GM06990 (cell line): ENCODE measurements around the gene EPHB1.

Experiments used
- DNase-seq: peaks from one replicate; pipeline ENCODE4 v3.0.0-alpha.2; 2011; ENCODE audit not compliant: insufficient read length; ENCODE audit errors: extremely low read depth
- H3K27me3 ChIP-seq: replicated peaks from 2 replicates; pipeline ENCODE4 v1.6.0; 2011; ENCODE audit warnings: low read length; ENCODE audit not compliant: control insufficient read depth, insufficient read depth
- H3K36me3 ChIP-seq: 2 replicates; pipeline ENCODE4 v1.5.1; 2011; ENCODE audit warnings: low read length; ENCODE audit not compliant: control insufficient read depth, insufficient read depth
- H3K4me3 ChIP-seq: replicated peaks from 2 replicates; pipeline ENCODE4 v1.5.1; 2011; ENCODE audit warnings: low read depth, mild to moderate bottlenecking, control low read depth, low read length
- TF ChIP-seq, protein P1 (sequence below): IDR thresholded peaks from 2 replicates; pipeline ENCODE4 v1.5.1; 2011; ENCODE audit warnings: low read length, control low read depth, mild to moderate bottlenecking, inconsistent platforms; ENCODE audit not compliant: insufficient read depth, poor library complexity, severe bottlenecking

Gene EPHB1

DNA sequence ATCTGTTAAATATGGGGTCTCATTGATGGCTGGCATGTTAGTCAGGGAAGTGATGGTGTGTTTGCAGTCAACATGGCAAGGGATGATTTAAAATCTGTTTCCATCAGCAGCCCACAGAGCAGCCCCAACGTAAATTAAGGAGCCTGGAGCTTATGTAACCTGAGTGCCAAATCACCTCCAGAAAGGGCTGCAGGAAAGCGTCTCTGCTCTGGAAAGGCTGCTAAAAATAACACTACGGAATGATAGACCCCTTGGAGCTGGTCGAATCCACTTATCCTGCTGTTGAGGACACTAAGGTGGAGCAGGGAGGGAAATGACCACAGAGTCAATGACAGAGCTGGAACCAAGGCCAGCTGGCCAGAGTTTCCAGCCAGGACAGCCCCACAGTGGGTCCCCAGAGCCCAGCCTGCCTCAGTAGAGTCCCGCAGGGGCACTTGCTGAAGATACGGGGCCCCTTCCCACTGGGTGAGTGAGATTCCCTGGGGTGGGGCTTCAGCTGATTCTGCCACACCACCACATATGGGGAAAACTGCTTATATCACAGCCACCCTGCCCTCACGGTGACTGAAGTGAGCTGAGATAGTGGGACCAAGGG, 63.5 kb downstream of the EPHB1 start:
- peaks cover 1% of the 10 kb centered on the region; the same call in 1 of the 2 replicates for H3K27me3 ChIP-seq
- no peak for DNase-seq
- no peaks in the 10 kb centered on the region for H3K36me3 ChIP-seq
- H3K4me3 ChIP-seq: no peak overlapping the region
- TF ChIP-seq, protein P1, sequence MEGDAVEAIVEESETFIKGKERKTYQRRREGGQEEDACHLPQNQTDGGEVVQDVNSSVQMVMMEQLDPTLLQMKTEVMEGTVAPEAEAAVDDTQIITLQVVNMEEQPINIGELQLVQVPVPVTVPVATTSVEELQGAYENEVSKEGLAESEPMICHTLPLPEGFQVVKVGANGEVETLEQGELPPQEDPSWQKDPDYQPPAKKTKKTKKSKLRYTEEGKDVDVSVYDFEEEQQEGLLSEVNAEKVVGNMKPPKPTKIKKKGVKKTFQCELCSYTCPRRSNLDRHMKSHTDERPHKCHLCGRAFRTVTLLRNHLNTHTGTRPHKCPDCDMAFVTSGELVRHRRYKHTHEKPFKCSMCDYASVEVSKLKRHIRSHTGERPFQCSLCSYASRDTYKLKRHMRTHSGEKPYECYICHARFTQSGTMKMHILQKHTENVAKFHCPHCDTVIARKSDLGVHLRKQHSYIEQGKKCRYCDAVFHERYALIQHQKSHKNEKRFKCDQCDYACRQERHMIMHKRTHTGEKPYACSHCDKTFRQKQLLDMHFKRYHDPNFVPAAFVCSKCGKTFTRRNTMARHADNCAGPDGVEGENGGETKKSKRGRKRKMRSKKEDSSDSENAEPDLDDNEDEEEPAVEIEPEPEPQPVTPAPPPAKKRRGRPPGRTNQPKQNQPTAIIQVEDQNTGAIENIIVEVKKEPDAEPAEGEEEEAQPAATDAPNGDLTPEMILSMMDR: no peak

DNA sequence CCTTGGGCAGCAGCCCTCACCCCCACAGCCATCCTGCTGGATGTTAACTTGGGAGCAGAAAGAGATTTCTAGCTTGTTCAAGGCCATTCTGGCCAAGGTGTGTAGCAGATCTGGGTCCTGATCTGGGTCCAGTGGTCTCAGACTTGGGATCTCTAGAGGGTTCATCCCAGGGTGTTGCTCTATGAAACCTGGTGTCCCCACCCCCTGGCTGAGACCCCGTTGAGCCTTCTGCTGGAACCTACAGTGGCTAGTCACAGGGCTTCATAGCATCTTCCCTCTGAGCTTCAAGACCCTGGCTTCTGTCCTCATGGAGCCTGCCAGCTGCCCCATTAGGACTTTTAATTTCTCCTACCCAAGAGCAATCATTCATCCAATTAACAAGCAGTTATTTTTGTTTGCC, 64.3 kb downstream of the EPHB1 start:
- Histone ChIP-seq H3K36me3 (no peaks in the 10 kb centered on the region), H3K27me3 (peaks cover 1% of the 10 kb centered on the region; the same call in 1 of the 2 replicates), H3K4me3 (no peak overlapping the region)
- TF ChIP-seq, protein P1: no peak
- no peak for DNase-seq

DNA sequence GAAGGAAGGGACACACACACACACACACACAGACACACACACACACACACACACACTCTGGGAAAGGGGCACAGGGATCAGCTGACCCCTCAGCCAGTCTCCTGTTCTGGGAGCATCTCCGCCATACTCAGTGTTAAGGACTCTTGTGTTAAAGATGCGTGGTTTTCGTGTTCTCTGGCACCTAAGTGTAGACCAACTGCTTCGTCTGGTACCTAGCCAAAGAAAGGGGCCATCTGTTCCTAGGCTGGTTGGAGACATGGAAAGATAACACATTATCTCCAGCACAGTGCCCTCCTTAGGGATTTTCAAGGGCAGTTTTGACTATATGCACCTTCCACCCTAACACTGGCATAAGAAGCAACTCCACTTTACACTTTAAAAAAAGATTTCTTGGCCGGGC, 65.1 kb downstream of the EPHB1 start:
- TF ChIP-seq, protein P1: no peak
- no peak for DNase-seq
- Histone ChIP-seq H3K4me3 (no peak overlapping the region), H3K27me3 (peaks cover 1% of the 10 kb centered on the region; the same call in 1 of the 2 replicates), H3K36me3 (no peaks in the 10 kb centered on the region)

DNA sequence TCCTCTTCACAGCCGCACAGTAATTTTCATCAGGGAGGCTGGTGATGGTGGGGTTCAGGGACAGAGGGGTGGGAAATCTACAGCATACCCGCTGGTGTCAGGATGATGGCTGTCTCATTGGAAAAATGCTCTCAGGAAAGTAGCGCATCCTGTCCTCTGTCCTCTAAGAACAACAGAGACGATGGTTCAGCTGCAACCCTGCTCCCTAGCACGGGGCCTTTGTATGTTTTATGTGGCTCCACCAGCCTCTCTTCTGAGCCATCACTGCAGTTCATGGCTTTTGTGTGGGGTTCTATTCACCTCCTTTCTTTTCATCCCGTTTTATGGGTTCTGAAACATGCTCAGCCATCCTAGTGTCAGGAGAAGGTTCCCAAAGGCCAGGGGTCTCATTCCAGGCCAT, 68.9 kb downstream of the EPHB1 start:
- TF ChIP-seq, protein P1: no peak
- H3K36me3 ChIP-seq: no peaks in the 10 kb centered on the region
- H3K4me3 ChIP-seq: no peak overlapping the region
- DNase-seq: no peak
- no peaks in the 10 kb centered on the region for H3K27me3 ChIP-seq

DNA sequence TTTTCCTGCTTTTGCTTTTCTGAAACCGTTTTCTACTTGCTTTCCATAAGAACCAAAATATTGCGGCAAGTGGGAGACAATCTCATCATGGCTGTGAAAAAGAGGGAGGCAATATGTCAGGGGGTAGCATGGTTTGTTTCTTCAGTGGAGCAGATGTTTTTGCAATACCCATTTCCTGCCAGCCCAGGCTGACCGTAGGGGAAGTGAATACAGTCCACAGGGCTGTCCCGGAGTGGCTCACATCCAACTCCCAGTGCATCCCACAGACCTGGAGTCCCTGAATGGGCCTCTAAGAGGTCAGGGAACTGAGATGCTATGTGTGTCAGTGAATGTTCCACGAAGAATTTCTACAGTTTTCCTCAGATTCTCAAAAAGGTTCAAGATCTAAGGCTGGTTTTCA, 69.6 kb downstream of the EPHB1 start:
- DNase-seq: no peak
- TF ChIP-seq, protein P1: no peak

DNA sequence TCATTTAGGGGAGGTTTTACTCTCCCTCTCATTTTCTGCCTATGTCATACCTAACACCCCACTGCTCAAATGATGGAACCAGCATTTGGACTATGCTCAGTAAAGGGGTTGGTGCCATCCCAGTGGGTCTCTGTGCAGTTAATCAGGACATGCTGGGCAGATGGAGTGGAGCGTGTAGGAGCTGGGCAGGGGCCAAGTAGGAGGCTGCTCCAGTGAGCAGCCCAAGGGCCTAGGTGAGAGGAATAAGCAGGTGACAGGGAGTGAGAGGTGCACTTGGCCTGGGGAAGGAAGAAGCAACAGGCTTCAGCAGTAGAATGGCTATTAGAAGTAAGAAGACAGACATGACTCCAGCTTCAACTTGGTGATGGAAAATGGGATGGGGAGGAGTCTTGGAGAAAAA, 72.2 kb downstream of the EPHB1 start:
- TF ChIP-seq, protein P1: no peak
- Histone ChIP-seq H3K27me3 (no peaks in the 10 kb centered on the region; the same call in 1 of the 2 replicates), H3K36me3 (no peaks in the 10 kb centered on the region), H3K4me3 (no peak overlapping the region)
- DNase-seq: no peak

More for the DNA sequence above, 69.6 kb downstream of the EPHB1 start:
- no peaks in the 10 kb centered on the region; the same call in 1 of the 2 replicates for H3K27me3 ChIP-seq
- no peaks in the 10 kb centered on the region for H3K36me3 ChIP-seq
- H3K4me3 ChIP-seq: no peak overlapping the region
